ENCODE data around the gene CDH4.

GRCh38 chr20:61805365-61805764, 553.3 kb downstream of the CDH4 start:
- TF ChIP-seq CTCF (IDR thresholded peaks at IDR 0.05; ENCODE audit: borderline replicate concordance, extremely low read depth, low read length, poor library complexity, severe bottlenecking) (no peak), EZH2 (IDR thresholded peaks at IDR 0.05; ENCODE audit: borderline replicate concordance, low read depth, low read length, severe bottlenecking) (no peak)
